Right lobe of liver (tissue), 4 donors: Measurements from ENCODE around the gene NUP153.

ENCODE experiments used
- POLR2A ChIP-seq: fragments of 450-650 bp; IDR thresholded peaks from one replicate; pipeline ENCODE4 v1.6.1; 2017; ENCODE audit warnings: antibody characterized with exemption, mild to moderate bottlenecking
- TF ChIP-seq, protein P1 (sequence below), 4 donors: fragments of 200-600 bp in 3 of 4; fragments of 450-650 bp in 1 of 4; IDR thresholded peaks; one replicate each; pipeline versions ENCODE4 v1.5.1 to v1.8.0; 2016 to 2022; ENCODE audit warnings: antibody characterized with exemption in 4 of 4, mild to moderate bottlenecking in 2 of 4
- donor health status: DM: no; HTN: no; CAD: no.
- donor health status: DM: no; HTN: no; CAD: no.
- donor health status: DM: no; HTN: yes; CAD: no.

DNA sequence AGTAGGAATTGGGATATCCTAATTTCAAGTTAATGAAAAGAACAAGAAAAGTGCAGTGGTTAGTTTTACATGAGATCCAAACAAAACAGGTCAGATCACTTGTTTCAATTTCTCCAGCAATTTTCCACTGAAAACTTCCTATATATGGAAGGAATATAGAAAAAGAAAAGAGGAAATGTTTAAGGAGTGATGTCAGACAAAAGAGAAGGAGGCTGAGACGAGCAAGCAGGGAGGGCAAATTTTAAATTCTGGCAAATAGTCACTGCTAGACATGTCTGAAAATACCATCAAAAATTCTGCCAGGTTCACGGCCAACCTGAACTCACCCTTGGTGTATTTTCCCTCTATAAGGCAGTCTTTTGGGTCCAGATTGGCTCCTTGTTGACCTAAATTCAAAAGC lies 9.5 kb upstream of the NUP153 start:
- TF ChIP-seq, protein P1, sequence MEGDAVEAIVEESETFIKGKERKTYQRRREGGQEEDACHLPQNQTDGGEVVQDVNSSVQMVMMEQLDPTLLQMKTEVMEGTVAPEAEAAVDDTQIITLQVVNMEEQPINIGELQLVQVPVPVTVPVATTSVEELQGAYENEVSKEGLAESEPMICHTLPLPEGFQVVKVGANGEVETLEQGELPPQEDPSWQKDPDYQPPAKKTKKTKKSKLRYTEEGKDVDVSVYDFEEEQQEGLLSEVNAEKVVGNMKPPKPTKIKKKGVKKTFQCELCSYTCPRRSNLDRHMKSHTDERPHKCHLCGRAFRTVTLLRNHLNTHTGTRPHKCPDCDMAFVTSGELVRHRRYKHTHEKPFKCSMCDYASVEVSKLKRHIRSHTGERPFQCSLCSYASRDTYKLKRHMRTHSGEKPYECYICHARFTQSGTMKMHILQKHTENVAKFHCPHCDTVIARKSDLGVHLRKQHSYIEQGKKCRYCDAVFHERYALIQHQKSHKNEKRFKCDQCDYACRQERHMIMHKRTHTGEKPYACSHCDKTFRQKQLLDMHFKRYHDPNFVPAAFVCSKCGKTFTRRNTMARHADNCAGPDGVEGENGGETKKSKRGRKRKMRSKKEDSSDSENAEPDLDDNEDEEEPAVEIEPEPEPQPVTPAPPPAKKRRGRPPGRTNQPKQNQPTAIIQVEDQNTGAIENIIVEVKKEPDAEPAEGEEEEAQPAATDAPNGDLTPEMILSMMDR (IDR thresholded peaks at IDR 0.05) = no peak
- TF ChIP-seq POLR2A = no peak
